ENCODE data around the gene SLC35B3.
"Not testable (repeated sequence)": the region's sequence is repeated elsewhere in the genome, so short reads cannot be mapped to it uniquely, and the experiment has no call there.

The SLC35B3 gene

DNA sequence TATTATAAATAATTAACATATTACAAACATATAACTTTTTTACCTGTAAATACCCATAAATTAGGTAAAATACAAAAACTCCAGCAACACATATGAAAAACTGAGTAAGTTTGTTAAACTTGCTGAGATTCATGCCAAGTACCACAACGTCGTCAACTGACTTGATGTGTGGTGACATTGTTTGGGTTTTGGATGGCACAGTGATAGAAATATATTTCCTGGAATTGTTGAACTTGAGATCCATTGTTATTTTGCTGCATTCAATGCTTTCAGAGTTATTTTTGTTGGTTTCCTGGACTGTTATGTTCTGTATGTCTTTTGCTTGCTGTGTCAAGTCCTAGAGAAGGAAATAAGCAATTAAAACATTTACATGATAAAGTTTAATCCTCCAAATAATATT lies 5.5 kb downstream of the SLC35B3 start:
- TF ChIP-seq TCF4 (CRISPR knock-in tag; IDR thresholded peaks at IDR 0.05; ENCODE audit: borderline replicate concordance) (no peak), ARNTL (CRISPR knock-in tag; IDR thresholded peaks at IDR 0.05; ENCODE audit: borderline replicate concordance, low read depth) (no peak), ZFP30 (CRISPR knock-in tag; IDR thresholded peaks at IDR 0.05) (no peak), ZNF565 (CRISPR knock-in tag; conservative IDR thresholded peaks at IDR 0.05; ENCODE audit: low read depth) (no peak)
- TF ChIP-seq, protein P1, sequence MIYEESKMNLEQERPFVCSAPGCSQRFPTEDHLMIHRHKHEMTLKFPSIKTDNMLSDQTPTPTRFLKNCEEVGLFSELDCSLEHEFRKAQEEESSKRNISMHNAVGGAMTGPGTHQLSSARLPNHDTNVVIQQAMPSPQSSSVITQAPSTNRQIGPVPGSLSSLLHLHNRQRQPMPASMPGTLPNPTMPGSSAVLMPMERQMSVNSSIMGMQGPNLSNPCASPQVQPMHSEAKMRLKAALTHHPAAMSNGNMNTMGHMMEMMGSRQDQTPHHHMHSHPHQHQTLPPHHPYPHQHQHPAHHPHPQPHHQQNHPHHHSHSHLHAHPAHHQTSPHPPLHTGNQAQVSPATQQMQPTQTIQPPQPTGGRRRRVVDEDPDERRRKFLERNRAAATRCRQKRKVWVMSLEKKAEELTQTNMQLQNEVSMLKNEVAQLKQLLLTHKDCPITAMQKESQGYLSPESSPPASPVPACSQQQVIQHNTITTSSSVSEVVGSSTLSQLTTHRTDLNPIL (CRISPR knock-in tag; IDR thresholded peaks at IDR 0.05; ENCODE audit: low read depth) = no peak
- ATAC-seq = no peak

DNA sequence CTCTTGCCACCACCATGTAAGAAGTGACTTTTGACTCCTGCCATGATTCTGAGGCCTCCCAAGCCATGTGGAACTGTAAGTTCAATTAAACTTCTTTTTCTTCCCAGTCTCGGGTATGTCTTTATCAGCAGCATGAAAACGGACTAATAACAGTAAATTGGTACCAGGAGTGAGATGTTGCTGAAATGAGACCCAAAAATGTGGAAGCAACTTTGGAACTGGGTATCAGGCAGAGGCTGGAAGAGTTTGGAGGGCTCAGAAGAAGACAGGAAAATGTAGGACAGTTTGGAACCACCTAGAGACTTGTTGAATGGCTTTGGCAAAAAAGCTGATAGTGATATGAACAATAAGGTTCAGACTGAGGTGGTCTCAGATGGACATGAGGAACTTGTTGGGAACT lies 8.8 kb downstream of the SLC35B3 start:
- not testable (repeated sequence) for ATAC-seq

DNA sequence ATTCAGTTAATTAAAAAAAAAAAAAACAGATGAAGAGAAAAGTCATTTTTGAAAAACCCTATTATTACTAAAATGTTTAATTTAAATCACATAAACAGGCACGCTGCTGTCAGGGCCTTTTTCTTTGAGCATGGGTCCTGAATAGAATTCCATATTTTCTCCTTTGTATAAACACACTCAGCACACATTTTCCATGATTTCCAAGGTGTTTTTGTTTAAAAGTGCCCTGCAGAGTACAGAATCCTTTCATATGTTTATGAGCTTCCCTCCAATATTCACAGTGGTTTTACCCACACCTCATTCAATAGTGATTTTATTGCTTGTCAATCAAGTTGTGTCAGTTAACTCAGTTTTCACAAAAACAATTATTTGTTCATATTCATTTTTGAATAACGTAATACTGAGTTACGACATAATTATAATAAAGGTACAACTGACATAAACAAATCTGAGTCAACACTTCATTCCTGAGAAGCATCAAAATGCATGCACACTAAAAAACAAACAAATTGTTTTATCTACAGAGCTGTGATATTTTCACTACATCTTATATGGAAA lies 15.2 kb downstream of the SLC35B3 start:
- TF ChIP-seq ARNTL (CRISPR knock-in tag; IDR thresholded peaks at IDR 0.05; ENCODE audit: borderline replicate concordance, low read depth) (no peak), ESRRG (CRISPR knock-in tag; IDR thresholded peaks at IDR 0.05) (no peak), OSR1 (CRISPR knock-in tag; IDR thresholded peaks at IDR 0.05) (no peak), TOX (CRISPR knock-in tag; IDR thresholded peaks at IDR 0.05; ENCODE audit: borderline replicate concordance) (no peak), ISL1 (CRISPR knock-in tag; IDR thresholded peaks at IDR 0.05) (no peak), BACH2 (CRISPR knock-in tag; IDR thresholded peaks at IDR 0.05; ENCODE audit: borderline replicate concordance) (no peak), CSDC2 (CRISPR knock-in tag; IDR thresholded peaks at IDR 0.05) (no peak), GLIS3 (CRISPR knock-in tag; IDR thresholded peaks at IDR 0.05) (no peak), TCF4 (CRISPR knock-in tag; IDR thresholded peaks at IDR 0.05; ENCODE audit: borderline replicate concordance) (no peak), PPARA (CRISPR knock-in tag; IDR thresholded peaks at IDR 0.05; ENCODE audit: borderline replicate concordance) (no peak), ZC3H10 (CRISPR knock-in tag; IDR thresholded peaks at IDR 0.05) (no peak), ZNF565 (CRISPR knock-in tag; conservative IDR thresholded peaks at IDR 0.05; ENCODE audit: low read depth) (no peak), ZNF8 (CRISPR knock-in tag; IDR thresholded peaks at IDR 0.05) (no peak), SNAI2 (CRISPR knock-in tag; IDR thresholded peaks at IDR 0.05) (no peak), RARB (CRISPR knock-in tag; IDR thresholded peaks at IDR 0.05) (no peak), ZFP3 (CRISPR knock-in tag; IDR thresholded peaks at IDR 0.05) (no peak)
- TF ChIP-seq, protein P2, sequence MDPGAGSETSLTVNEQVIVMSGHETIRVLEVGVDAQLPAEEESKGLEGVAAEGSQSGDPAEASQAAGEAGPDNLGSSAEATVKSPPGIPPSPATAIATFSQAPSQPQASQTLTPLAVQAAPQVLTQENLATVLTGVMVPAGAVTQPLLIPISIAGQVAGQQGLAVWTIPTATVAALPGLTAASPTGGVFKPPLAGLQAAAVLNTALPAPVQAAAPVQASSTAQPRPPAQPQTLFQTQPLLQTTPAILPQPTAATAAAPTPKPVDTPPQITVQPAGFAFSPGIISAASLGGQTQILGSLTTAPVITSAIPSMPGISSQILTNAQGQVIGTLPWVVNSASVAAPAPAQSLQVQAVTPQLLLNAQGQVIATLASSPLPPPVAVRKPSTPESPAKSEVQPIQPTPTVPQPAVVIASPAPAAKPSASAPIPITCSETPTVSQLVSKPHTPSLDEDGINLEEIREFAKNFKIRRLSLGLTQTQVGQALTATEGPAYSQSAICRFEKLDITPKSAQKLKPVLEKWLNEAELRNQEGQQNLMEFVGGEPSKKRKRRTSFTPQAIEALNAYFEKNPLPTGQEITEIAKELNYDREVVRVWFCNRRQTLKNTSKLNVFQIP (CRISPR knock-in tag; IDR thresholded peaks at IDR 0.05; ENCODE audit: borderline replicate concordance, low read depth) = no peak
- TF ChIP-seq, protein P3, sequence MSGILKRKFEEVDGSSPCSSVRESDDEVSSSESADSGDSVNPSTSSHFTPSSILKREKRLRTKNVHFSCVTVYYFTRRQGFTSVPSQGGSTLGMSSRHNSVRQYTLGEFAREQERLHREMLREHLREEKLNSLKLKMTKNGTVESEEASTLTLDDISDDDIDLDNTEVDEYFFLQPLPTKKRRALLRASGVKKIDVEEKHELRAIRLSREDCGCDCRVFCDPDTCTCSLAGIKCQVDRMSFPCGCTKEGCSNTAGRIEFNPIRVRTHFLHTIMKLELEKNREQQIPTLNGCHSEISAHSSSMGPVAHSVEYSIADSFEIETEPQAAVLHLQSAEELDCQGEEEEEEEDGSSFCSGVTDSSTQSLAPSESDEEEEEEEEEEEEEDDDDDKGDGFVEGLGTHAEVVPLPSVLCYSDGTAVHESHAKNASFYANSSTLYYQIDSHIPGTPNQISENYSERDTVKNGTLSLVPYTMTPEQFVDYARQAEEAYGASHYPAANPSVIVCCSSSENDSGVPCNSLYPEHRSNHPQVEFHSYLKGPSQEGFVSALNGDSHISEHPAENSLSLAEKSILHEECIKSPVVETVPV (CRISPR knock-in tag; IDR thresholded peaks at IDR 0.05) = no peak
- TF ChIP-seq, protein P4, sequence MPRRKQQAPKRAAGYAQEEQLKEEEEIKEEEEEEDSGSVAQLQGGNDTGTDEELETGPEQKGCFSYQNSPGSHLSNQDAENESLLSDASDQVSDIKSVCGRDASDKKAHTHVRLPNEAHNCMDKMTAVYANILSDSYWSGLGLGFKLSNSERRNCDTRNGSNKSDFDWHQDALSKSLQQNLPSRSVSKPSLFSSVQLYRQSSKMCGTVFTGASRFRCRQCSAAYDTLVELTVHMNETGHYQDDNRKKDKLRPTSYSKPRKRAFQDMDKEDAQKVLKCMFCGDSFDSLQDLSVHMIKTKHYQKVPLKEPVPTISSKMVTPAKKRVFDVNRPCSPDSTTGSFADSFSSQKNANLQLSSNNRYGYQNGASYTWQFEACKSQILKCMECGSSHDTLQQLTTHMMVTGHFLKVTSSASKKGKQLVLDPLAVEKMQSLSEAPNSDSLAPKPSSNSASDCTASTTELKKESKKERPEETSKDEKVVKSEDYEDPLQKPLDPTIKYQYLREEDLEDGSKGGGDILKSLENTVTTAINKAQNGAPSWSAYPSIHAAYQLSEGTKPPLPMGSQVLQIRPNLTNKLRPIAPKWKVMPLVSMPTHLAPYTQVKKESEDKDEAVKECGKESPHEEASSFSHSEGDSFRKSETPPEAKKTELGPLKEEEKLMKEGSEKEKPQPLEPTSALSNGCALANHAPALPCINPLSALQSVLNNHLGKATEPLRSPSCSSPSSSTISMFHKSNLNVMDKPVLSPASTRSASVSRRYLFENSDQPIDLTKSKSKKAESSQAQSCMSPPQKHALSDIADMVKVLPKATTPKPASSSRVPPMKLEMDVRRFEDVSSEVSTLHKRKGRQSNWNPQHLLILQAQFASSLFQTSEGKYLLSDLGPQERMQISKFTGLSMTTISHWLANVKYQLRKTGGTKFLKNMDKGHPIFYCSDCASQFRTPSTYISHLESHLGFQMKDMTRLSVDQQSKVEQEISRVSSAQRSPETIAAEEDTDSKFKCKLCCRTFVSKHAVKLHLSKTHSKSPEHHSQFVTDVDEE (CRISPR knock-in tag; IDR thresholded peaks at IDR 0.05) = no peak
- TF ChIP-seq, protein P5, sequence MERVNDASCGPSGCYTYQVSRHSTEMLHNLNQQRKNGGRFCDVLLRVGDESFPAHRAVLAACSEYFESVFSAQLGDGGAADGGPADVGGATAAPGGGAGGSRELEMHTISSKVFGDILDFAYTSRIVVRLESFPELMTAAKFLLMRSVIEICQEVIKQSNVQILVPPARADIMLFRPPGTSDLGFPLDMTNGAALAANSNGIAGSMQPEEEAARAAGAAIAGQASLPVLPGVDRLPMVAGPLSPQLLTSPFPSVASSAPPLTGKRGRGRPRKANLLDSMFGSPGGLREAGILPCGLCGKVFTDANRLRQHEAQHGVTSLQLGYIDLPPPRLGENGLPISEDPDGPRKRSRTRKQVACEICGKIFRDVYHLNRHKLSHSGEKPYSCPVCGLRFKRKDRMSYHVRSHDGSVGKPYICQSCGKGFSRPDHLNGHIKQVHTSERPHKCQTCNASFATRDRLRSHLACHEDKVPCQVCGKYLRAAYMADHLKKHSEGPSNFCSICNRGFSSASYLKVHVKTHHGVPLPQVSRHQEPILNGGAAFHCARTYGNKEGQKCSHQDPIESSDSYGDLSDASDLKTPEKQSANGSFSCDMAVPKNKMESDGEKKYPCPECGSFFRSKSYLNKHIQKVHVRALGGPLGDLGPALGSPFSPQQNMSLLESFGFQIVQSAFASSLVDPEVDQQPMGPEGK (CRISPR knock-in tag; IDR thresholded peaks at IDR 0.05; ENCODE audit: borderline replicate concordance) = no peak
- ATAC-seq = no peak
